Subcutaneous adipose tissue (tissue), 4 donors: ENCODE data around the gene CDCA8. TPM values are rescaled to one million over a fixed set of nuclear protein-coding genes. Genes with fewer than 3 reads are reported as not detected.

Source experiments
- small RNA-seq: library from RNA; depleted of rRNA; stranded (forward); fragments of <200 nt; gene quantifications from one replicate; pipeline ENCODE3, GENCODE V24; 2016
- total RNA-seq, 4 donors: library from RNA; depleted of rRNA; stranded (reverse); fragments of >200 nt; gene quantifications; one replicate each; pipeline ENCODE4 v1.1.0, GENCODE V29; 2016
- TF ChIP-seq, protein P1 (sequence below): fragments of 450-650 bp; IDR thresholded peaks from one replicate; pipeline ENCODE4 v1.5.1; 2016; ENCODE audit warnings: low read depth, mild to moderate bottlenecking, control low read depth, antibody characterized with exemption, moderate library complexity

Gene CDCA8
- total RNA-seq, 4 donors from 2014 or later = 0.57 to 1.3 (median 0.89) TPM

GRCh38 chr1:37753473-37754321 is 61.4 kb downstream of the CDCA8 start:
- TF ChIP-seq, protein P1, sequence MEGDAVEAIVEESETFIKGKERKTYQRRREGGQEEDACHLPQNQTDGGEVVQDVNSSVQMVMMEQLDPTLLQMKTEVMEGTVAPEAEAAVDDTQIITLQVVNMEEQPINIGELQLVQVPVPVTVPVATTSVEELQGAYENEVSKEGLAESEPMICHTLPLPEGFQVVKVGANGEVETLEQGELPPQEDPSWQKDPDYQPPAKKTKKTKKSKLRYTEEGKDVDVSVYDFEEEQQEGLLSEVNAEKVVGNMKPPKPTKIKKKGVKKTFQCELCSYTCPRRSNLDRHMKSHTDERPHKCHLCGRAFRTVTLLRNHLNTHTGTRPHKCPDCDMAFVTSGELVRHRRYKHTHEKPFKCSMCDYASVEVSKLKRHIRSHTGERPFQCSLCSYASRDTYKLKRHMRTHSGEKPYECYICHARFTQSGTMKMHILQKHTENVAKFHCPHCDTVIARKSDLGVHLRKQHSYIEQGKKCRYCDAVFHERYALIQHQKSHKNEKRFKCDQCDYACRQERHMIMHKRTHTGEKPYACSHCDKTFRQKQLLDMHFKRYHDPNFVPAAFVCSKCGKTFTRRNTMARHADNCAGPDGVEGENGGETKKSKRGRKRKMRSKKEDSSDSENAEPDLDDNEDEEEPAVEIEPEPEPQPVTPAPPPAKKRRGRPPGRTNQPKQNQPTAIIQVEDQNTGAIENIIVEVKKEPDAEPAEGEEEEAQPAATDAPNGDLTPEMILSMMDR = no peak

DNA sequence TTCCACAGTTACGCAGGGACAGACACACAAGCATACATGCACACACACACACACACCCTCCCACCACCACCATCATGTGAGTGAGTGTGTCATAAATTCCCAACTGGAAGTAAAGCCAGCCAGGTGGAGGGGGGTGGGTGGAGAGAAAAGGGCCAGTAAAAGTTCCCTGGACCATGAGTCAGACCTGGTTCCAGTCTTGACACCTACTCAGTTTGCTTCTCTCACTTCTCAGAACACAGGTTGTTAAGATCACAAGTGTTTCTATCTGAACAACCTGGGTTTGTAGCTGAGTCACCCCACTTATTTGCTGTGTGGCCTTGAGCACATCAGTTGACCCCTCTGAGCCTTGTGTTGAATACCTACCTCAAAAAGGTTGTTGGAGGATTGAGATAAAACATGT is 63.0 kb downstream of the CDCA8 start:
- TF ChIP-seq, protein P1 = no peak

DNA sequence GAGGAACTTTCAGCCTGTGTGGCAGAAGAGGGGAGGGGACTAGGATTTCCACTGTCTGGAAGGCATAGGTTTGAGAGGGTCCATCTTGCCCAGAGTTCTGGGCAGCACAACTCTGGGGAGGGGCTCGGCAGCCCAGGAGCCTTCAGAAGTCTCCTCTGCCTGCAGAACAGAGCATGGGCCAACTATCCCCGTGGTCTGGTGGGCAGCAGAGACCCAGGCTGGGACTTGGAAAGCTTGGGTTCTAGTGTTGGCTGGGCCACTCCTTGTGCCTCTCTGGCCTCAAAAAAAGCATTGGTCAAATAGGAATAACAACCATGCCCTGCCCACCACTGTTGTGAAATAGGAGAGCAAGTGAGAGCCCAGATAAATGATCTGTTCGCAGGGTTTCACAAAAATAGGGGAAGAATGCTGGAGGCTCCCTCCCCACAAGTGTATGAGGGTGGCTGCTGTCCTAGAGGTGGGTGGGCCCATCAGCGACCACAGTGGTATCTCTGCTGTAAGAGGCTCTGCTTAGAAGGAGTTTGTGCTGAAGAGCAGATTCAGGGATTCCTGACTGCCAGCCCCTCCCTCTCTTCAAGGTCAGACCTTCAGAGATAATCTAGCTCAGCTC is 63.7 kb downstream of the CDCA8 start:
- TF ChIP-seq, protein P1 = no peak

Small RNA genes within 50 kb of the gene (small RNA-seq; reads per million reads assigned to genes)
- gene RF00019 = 0.49 reads per million

Other genes with a start within 250 kb of the CDCA8 start
- 10 to 100 TPM in 1 of 4 donors, 1 to 10 TPM in 3; 3.2 to 17.3 (median 5.3) TPM for gene ZC3H12A, start 217.9 kb upstream of the CDCA8 start, total RNA-seq
- 10 to 100 TPM; 48.3 to 60.8 (median 56.1) TPM for gene MEAF6, start 177.8 kb upstream of the CDCA8 start, total RNA-seq
- gene SNIP1, start 138.2 kb upstream of the CDCA8 start, total RNA-seq = 10 to 100 TPM in 3 of 4 donors, 1 to 10 TPM in 1; 9.8 to 18.1 (median 13.7) TPM
- 1 to 10 TPM; 1.3 to 4.2 (median 2.6) TPM for gene DNALI1, start 135.6 kb upstream of the CDCA8 start, total RNA-seq
- gene GNL2, start 96.6 kb upstream of the CDCA8 start, total RNA-seq = 10 to 100 TPM; 24.7 to 63.9 (median 36.9) TPM
- gene RSPO1, start 57.6 kb upstream of the CDCA8 start, total RNA-seq = 1 to 10 TPM in 2 of 4 donors, not detected in 2; 1.5 to 9.9 TPM
- not detected for gene EPHA10, start 72.6 kb downstream of the CDCA8 start, total RNA-seq
- gene MANEAL, start 101.3 kb downstream of the CDCA8 start, total RNA-seq = 1 to 10 TPM in 3 of 4 donors, under 1 TPM in 1; 0.98 to 1.9 (median 1.1) TPM
- 10 to 100 TPM; 41.9 to 74.2 (median 57.9) TPM for gene C1orf122, start 115.3 kb downstream of the CDCA8 start, total RNA-seq
- 10 to 100 TPM in 1 of 4 donors, 1 to 10 TPM in 3; 7.0 to 10.1 (median 7.9) TPM for gene YRDC, start 115.7 kb downstream of the CDCA8 start, total RNA-seq
- 1 to 10 TPM; 5.7 to 6.8 (median 6.5) TPM for gene MTF1, start 167.1 kb downstream of the CDCA8 start, total RNA-seq